Kidney (tissue), 14 donors: ENCODE results near the gene GLDC. TPM values are rescaled to one million over a fixed set of nuclear protein-coding genes. Genes with fewer than 3 reads are reported as not detected.

Experiments used
- DNase-seq, 5 donors: peaks; one replicate each; pipeline ENCODE4 v3.0.0-alpha.2; 2013 to 2020
- FAIRE-seq: peaks from 2 replicates; lab custom pipeline; 2012; peaks lifted over from hg19 to GRCh38; lab: Jason Lieb, UNC
- H3K27ac ChIP-seq, 2 donors: one replicate each; pipeline ENCODE4 v1.7.0; 2013; ENCODE audit warnings: low read depth in 2 of 2, low read length in 2 of 2, inconsistent platforms in 1 of 2
- H3K27me3 ChIP-seq: one replicate; pipeline ENCODE4 v1.7.1; 2013; ENCODE audit warnings: low read length, inconsistent platforms; ENCODE audit not compliant: control insufficient read depth, insufficient read depth
- H3K36me3 ChIP-seq, 3 donors: one replicate each; pipeline versions ENCODE4 v1.7.0 to v1.7.1; 2013; ENCODE audit warnings: low read length in 3 of 3, control low read depth in 1 of 3, inconsistent platforms in 1 of 3; ENCODE audit not compliant: insufficient read depth in 3 of 3, control insufficient read depth in 2 of 3
- H3K4me1 ChIP-seq, 3 donors: one replicate each; pipeline versions ENCODE4 v1.7.0 to v1.7.1; 2013; ENCODE audit warnings: low read length in 3 of 3, inconsistent platforms in 1 of 3, low read depth in 1 of 3; ENCODE audit not compliant: control insufficient read depth in 2 of 3, insufficient read depth in 2 of 3
- H3K4me3 ChIP-seq, 3 donors: one replicate each; pipeline versions ENCODE4 v1.7.0 to v1.8.1; 2013; ENCODE audit warnings: low read length in 3 of 3, control low read depth in 1 of 3, inconsistent platforms in 1 of 3
- H3K9ac ChIP-seq, 3 donors: one replicate each; pipeline versions ENCODE4 v1.7.0 to v1.7.1; 2013; ENCODE audit warnings: low read length in 3 of 3, control low read depth in 1 of 3, inconsistent platforms in 1 of 3
- H3K9me3 ChIP-seq, 3 donors: one replicate each; pipeline versions ENCODE4 v1.7.0 to v1.7.1; 2013; ENCODE audit warnings: low read length in 3 of 3, control low read depth in 1 of 3, inconsistent platforms in 1 of 3; ENCODE audit not compliant: control insufficient read depth in 2 of 3, insufficient read depth in 1 of 3
- CTCF ChIP-seq: IDR thresholded peaks from 3 replicates; pipeline ENCODE4 v1.5.1; 2012; ENCODE audit warnings: mild to moderate bottlenecking, moderate library complexity, borderline replicate concordance; ENCODE audit not compliant: insufficient read depth; ENCODE audit errors: extremely low read depth
- intact Hi-C: fragments of 100-400 bp; cut with DNase I; formaldehyde crosslinking; loops from one replicate; pipeline ENCODE4 v1.11.1; 2022
- polyA plus RNA-seq: library from polyadenylated mRNA; stranded (reverse); fragments of 350-450 nt; fragmentation: Illumina TruSeq; extraction: RNeasy Lipid Tissue Mini Kit (QIAGEN cat#74804); gene quantifications from one replicate; pipeline ENCODE4 v1.2.3, GENCODE V29; 2014; ENCODE audit warnings: low read depth, low replicate concordance; ENCODE audit not compliant: insufficient read depth
- total RNA-seq: library from RNA; stranded (reverse); fragmentation: NEBNext Ultra II Directional; extraction: Animal tissue kit (Norgen Biotek cat#: 25700); gene quantifications from one replicate; pipeline ENCODE4 v1.2.1, GENCODE V29; 2021
- donor health status: control.
- donor health status: control.
- donor health status: control.
- donor health status: control.
- donor health status: control.
- donor health status: DM: yes; HTN: yes; CAD: no.
- donor health status: Normal renal cell carcinoma (clear cell type).

The GLDC gene
- total and polyA plus RNA-seq, 2 donors from 2014 or later: 60.1 to 79.7 TPM

- FAIRE-seq: no peak
- no peak for DNase-seq
These were observed 36.0 kb downstream of the GLDC start for GRCh38 chr9:6609497-6610016.

GRCh38 chr9:6605202-6605601 lies 40.3 kb downstream of the GLDC start:
- no peak for FAIRE-seq
- H3K4me3 ChIP-seq: no peak overlapping the region
- H3K9me3 ChIP-seq: no peaks in the 10 kb centered on the region
- DNase-seq: peak in 1 of 5 donors; percentile 5
- H3K36me3 ChIP-seq: peaks cover 0 to 34% (median 9%) of the 10 kb centered on the region in 3 donors
- H3K4me1 ChIP-seq: peaks cover 0 to 5% (median 2%) of the 10 kb centered on the region in 3 donors
- H3K27me3 ChIP-seq: no peaks in the 10 kb centered on the region
- H3K9ac ChIP-seq: no peak overlapping the region
- H3K27ac ChIP-seq: no peak overlapping the region
- no peak for TF ChIP-seq CTCF
- intact Hi-C loops: no loop called here

More at GRCh38 chr9:6609497-6610016, 36.0 kb downstream of the GLDC start:
- H3K36me3 ChIP-seq: peaks cover 0 to 17% (median 10%) of the 10 kb centered on the region in 3 donors
- peaks cover 0 to 7% (median 5%) of the 10 kb centered on the region in 3 donors for H3K4me1 ChIP-seq
- H3K27ac ChIP-seq: peak overlapping the region in 1 of 2 donors; percentile 41
- H3K27me3 ChIP-seq: no peaks in the 10 kb centered on the region
- TF ChIP-seq CTCF: no peak
- H3K9me3 ChIP-seq: no peaks in the 10 kb centered on the region
- H3K4me3 ChIP-seq: no peak overlapping the region
- H3K9ac ChIP-seq: no peak overlapping the region
- intact Hi-C loops: no loop called here

GRCh38 chr9:6600426-6600825 lies 45.1 kb downstream of the GLDC start:
- H3K4me3 ChIP-seq: no peak overlapping the region
- H3K9ac ChIP-seq: no peak overlapping the region
- H3K27me3 ChIP-seq: no peaks in the 10 kb centered on the region
- H3K27ac ChIP-seq: no peak overlapping the region
- H3K9me3 ChIP-seq: no peaks in the 10 kb centered on the region
- H3K4me1 ChIP-seq: no peaks in the 10 kb centered on the region
- DNase-seq (no peak), FAIRE-seq (no peak)
- TF ChIP-seq CTCF: no peak
- peaks cover 0 to 40% (median 13%) of the 10 kb centered on the region in 3 donors for H3K36me3 ChIP-seq
- intact Hi-C loops: no loop called here

GRCh38 chr9:6600006-6600405 lies 45.5 kb downstream of the GLDC start:
- no peak overlapping the region for H3K9ac ChIP-seq
- no peaks in the 10 kb centered on the region for H3K9me3 ChIP-seq
- no peaks in the 10 kb centered on the region for H3K27me3 ChIP-seq
- peaks cover 0 to 40% (median 14%) of the 10 kb centered on the region in 3 donors for H3K36me3 ChIP-seq
- FAIRE-seq: no peak
- H3K4me3 ChIP-seq: no peak overlapping the region
- no peaks in the 10 kb centered on the region for H3K4me1 ChIP-seq
- no peak for DNase-seq
- intact Hi-C loops: no loop called here
- TF ChIP-seq CTCF: no peak
- no peak overlapping the region for H3K27ac ChIP-seq
